Activated T-cell treated with anti-CD3 and anti-CD28 coated beads, Interleukin-2, amount 50 U/mL, for 1 hour (primary cell): Measurements from ENCODE around the gene PDE12.
"Not testable (repeated sequence)": the region's sequence is repeated elsewhere in the genome, so short reads cannot be mapped to it uniquely, and the experiment has no call there.

Experiments
- DNase-seq: peaks from one replicate; pipeline ENCODE4 v3.0.0-alpha.2; 2020

Gene PDE12

GRCh38 chr3:57587905-57588304, 31.8 kb downstream of the PDE12 start:
- no peak for DNase-seq

GRCh38 chr3:57592306-57592705, 36.2 kb downstream of the PDE12 start:
- DNase-seq = no peak

- DNase-seq = no peak
These were observed 38.1 kb downstream of the PDE12 start for GRCh38 chr3:57594144-57594543.

GRCh38 chr3:57594576-57594975, 38.5 kb downstream of the PDE12 start:
- DNase-seq = no peak

- peak; percentile 68 for DNase-seq
These were observed 40.5 kb downstream of the PDE12 start for GRCh38 chr3:57596495-57597126.

- DNase-seq = peak; percentile 100
These were observed 41.3 kb downstream of the PDE12 start, which contains the start of gene ARF4 for GRCh38 chr3:57597127-57597923. TSS of gene ARF4 (minus strand) at chr3:57597344. CDS start at chr3:57597140, 204 bp downstream.

GRCh38 chr3:57598765-57599360, 42.8 kb downstream of the PDE12 start:
- DNase-seq = no peak

GRCh38 chr3:57600195-57600594, 44.1 kb downstream of the PDE12 start:
- DNase-seq = no peak

- no peak for DNase-seq
These were observed 48.9 kb downstream of the PDE12 start for GRCh38 chr3:57604971-57605370.

GRCh38 chr3:57605683-57606082, 49.6 kb downstream of the PDE12 start:
- DNase-seq = no peak

- DNase-seq = not testable (repeated sequence)
These were observed 55.8 kb downstream of the PDE12 start for GRCh38 chr3:57611870-57612269.

- DNase-seq = no peak
These were observed 60.2 kb downstream of the PDE12 start for GRCh38 chr3:57616233-57616632.
